IMR-90 (cell line): ENCODE results near the gene CEP162. TPM values are rescaled to one million over a fixed set of nuclear protein-coding genes. Genes with fewer than 3 reads are reported as not detected.

Experiments
- ATAC-seq: fragments of 200-7000 bp; cut with Tn5 transposase; 2 replicates; pipeline ENCODE4 v1.9.1; 2020; ENCODE audit warnings: low read depth, mild to moderate bottlenecking, moderate library complexity
- BruUV-seq: library from RNA; stranded (reverse); fragments of 400-500 nt; replicated peaks from 2 replicates; lab custom pipeline; 2021; lab: Mats Ljungman, UMichigan
- CTCF ChIA-PET: fragments of 300-600 bp; formaldehyde crosslinking; extraction: SDS; loops from one replicate; lab custom pipeline; 2021; ENCODE audit warnings: antibody characterized with exemption; lab: Yijun Ruan, JAX
- POLR2A ChIA-PET: fragments of 300-600 bp; sonication (Branson Sonifier 250); formaldehyde crosslinking; loops from one replicate; lab custom pipeline; 2022; ENCODE audit warnings: antibody characterized with exemption; ENCODE audit not compliant: unreplicated experiment; lab: Charles Lee
- DNase-seq: peaks from one replicate; pipeline ENCODE4 v3.0.0; 2013
- H2AFZ ChIP-seq: replicated peaks from 2 replicates; pipeline ENCODE3; 2013; ENCODE audit warnings: low read length, mild to moderate bottlenecking; ENCODE audit not compliant: poor library complexity
- H2AK5ac ChIP-seq: 2 replicates; pipeline ENCODE4 v1.6.1; 2013; ENCODE audit warnings: low read depth, low read length, inconsistent platforms
- H2AK9ac ChIP-seq: replicated peaks from 2 replicates; pipeline ENCODE3; 2013; ENCODE audit warnings: mild to moderate bottlenecking, low read depth, low read length, moderate library complexity; ENCODE audit not compliant: poor library complexity
- H2BK120ac ChIP-seq: 2 replicates; pipeline ENCODE4 v1.6.1; 2013; ENCODE audit warnings: low read depth, low read length, inconsistent platforms
- H2BK15ac ChIP-seq: 3 replicates; pipeline ENCODE4 v1.6.1; 2013; ENCODE audit warnings: low read depth, low read length, inconsistent platforms
- H2BK20ac ChIP-seq: 2 replicates; pipeline ENCODE4 v1.6.1; 2013; ENCODE audit warnings: low read depth, mild to moderate bottlenecking, inconsistent platforms, low read length, moderate library complexity
- H2BK5ac ChIP-seq: 2 replicates; pipeline ENCODE4 v1.6.1; 2013; ENCODE audit warnings: mild to moderate bottlenecking, low read depth, low read length, inconsistent platforms; ENCODE audit not compliant: poor library complexity, severe bottlenecking
- H3K14ac ChIP-seq: replicated peaks from 2 replicates; pipeline ENCODE4 v1.6.1; 2013; ENCODE audit warnings: low read depth, low read length, inconsistent platforms
- H3K18ac ChIP-seq: 2 replicates; pipeline ENCODE4 v1.6.1; 2013; ENCODE audit warnings: low read depth, low read length, control low read depth
- H3K23ac ChIP-seq: 2 replicates; pipeline ENCODE4 v1.6.1; 2013; ENCODE audit warnings: low read depth, low read length, inconsistent platforms
- H3K27ac ChIP-seq: 2 replicates; pipeline ENCODE4 v1.5.1; 2013; ENCODE audit warnings: mild to moderate bottlenecking, control low read depth, low read length; ENCODE audit not compliant: insufficient read depth
- H3K27me3 ChIP-seq: 2 replicates; pipeline ENCODE4 v1.6.1; 2013; ENCODE audit warnings: low read length; ENCODE audit not compliant: control insufficient read depth, insufficient read depth
- H3K36me3 ChIP-seq: 2 replicates; pipeline ENCODE4 v1.6.1; 2013; ENCODE audit warnings: low read length, mixed read lengths; ENCODE audit not compliant: control insufficient read depth, insufficient read depth
- H3K4ac ChIP-seq: 2 replicates; pipeline ENCODE4 v1.6.1; 2013; ENCODE audit warnings: low read depth, low read length, inconsistent platforms
- H3K4me1 ChIP-seq: 2 replicates; pipeline ENCODE4 v1.6.1; 2013; ENCODE audit warnings: low read length, mixed read lengths; ENCODE audit not compliant: control insufficient read depth, insufficient read depth
- H3K4me2 ChIP-seq: 2 replicates; pipeline ENCODE4 v1.6.1; 2013; ENCODE audit warnings: low read depth, mild to moderate bottlenecking, control low read depth, low read length, moderate library complexity
- H3K4me3 ChIP-seq: 2 replicates; pipeline ENCODE4 v1.5.1; 2013; ENCODE audit warnings: low read depth, mild to moderate bottlenecking, control low read depth, low read length, moderate library complexity; ENCODE audit not compliant: insufficient read depth
- H3K56ac ChIP-seq: 2 replicates; pipeline ENCODE4 v1.6.1; 2013; ENCODE audit warnings: low read length, inconsistent platforms; ENCODE audit not compliant: insufficient read depth; ENCODE audit errors: extremely low read depth
- H3K79me1 ChIP-seq, 2 experiments: 2 replicates each; pipeline ENCODE4 v1.6.1; 2013; ENCODE audit warnings: low read length in 2 of 2, inconsistent platforms in 1 of 2, low read depth in 1 of 2
- H3K9ac ChIP-seq: 2 replicates; pipeline ENCODE4 v1.6.1; 2013; ENCODE audit warnings: low read depth, low read length, control low read depth
- H3K9me1 ChIP-seq: 2 replicates; pipeline ENCODE4 v1.6.1; 2013; ENCODE audit warnings: low read length, inconsistent platforms; ENCODE audit not compliant: insufficient read depth
- H3K9me3 ChIP-seq: 2 replicates; pipeline ENCODE4 v1.6.1; 2013; ENCODE audit warnings: low read length; ENCODE audit not compliant: control insufficient read depth, insufficient read depth
- H4K20me1 ChIP-seq: 2 replicates; pipeline ENCODE4 v1.6.1; 2013; ENCODE audit warnings: low read length, inconsistent platforms; ENCODE audit not compliant: insufficient read depth
- H4K5ac ChIP-seq: 2 replicates; pipeline ENCODE4 v1.6.1; 2013; ENCODE audit warnings: mild to moderate bottlenecking, low read depth, low read length, control low read depth
- H4K8ac ChIP-seq, 2 experiments: 2 replicates each; pipeline ENCODE4 v1.6.1; 2013; ENCODE audit warnings: low read depth in 2 of 2, low read length in 2 of 2, control low read depth in 1 of 2, inconsistent platforms in 1 of 2
- H4K91ac ChIP-seq: 2 replicates; pipeline ENCODE4 v1.6.1; 2013; ENCODE audit warnings: low read depth, low read length, inconsistent platforms; ENCODE audit not compliant: insufficient read depth
- CEBPB ChIP-seq: IDR thresholded peaks from 2 replicates; pipeline ENCODE4 v1.6.1; 2012; ENCODE audit warnings: low read depth, low read length, improper control_type of control experiment
- CTCF ChIP-seq: conservative IDR thresholded peaks from 2 replicates; pipeline ENCODE4 v1.5.1; 2012; ENCODE audit warnings: mild to moderate bottlenecking, low read depth, low read length, improper control_type of control experiment
- ELK1 ChIP-seq: fragments of 150-350 bp; IDR thresholded peaks from 2 replicates; pipeline ENCODE4 v1.6.1; 2016; ENCODE audit warnings: low read depth, mild to moderate bottlenecking, low read length, moderate library complexity, borderline replicate concordance
- MAFK ChIP-seq: IDR thresholded peaks from 2 replicates; pipeline ENCODE4 v1.6.1; 2012; ENCODE audit warnings: low read depth, low read length, improper control_type of control experiment
- MAZ ChIP-seq: IDR thresholded peaks from 2 replicates; pipeline ENCODE4 v1.6.1; 2012; ENCODE audit warnings: low read depth, mild to moderate bottlenecking, low read length, improper control_type of control experiment, moderate library complexity, borderline replicate concordance
- NFE2L2 ChIP-seq: fragments of 150-350 bp; IDR thresholded peaks from 2 replicates; pipeline ENCODE4 v1.6.1; 2016; ENCODE audit warnings: low read depth, mild to moderate bottlenecking, low read length
- RCOR1 ChIP-seq: IDR thresholded peaks from 2 replicates; pipeline ENCODE4 v1.6.1; 2012; ENCODE audit warnings: mild to moderate bottlenecking, low read length, improper control_type of control experiment; ENCODE audit not compliant: insufficient replicate concordance
- SMC3 ChIP-seq: fragments of 150-350 bp; IDR thresholded peaks from 2 replicates; pipeline ENCODE4 v1.6.1; 2016; ENCODE audit warnings: low read depth, mild to moderate bottlenecking, antibody characterized with exemption, low read length, moderate library complexity
- USF2 ChIP-seq: fragments of 150-350 bp; IDR thresholded peaks from 2 replicates; pipeline ENCODE4 v1.6.1; 2017; ENCODE audit warnings: mild to moderate bottlenecking, antibody characterized with exemption, low read length, low read depth
- WGBS, 2 experiments: methylation state at CpG; one replicate each; pipeline versions ENCODE4 v1.1.5 to v1.1.7; 2013; ENCODE audit warnings: missing lambda C conversion rate in 2 of 2; ENCODE audit not compliant: insufficient read length in 1 of 2; ENCODE audit errors: extremely low coverage in 2 of 2; 5-methylcytosine and 5-hydroxymethylcytosine counted together
- dilution Hi-C: fragments of 300-500 bp; cut with HindIII; formaldehyde crosslinking; loops from one replicate; pipeline ENCODE4 v1.14.3; 2018; ENCODE audit warnings: low sequenced_read_pairs; ENCODE audit not compliant: unreplicated experiment
- in situ Hi-C: fragments of 300-500 bp; cut with MboI; formaldehyde crosslinking; loops from 3 replicates; pipeline ENCODE4 v1.14.3; 2019; ENCODE audit warnings: low sequenced_read_pairs, inconsistent platforms, mixed read lengths
- intact Hi-C: fragments of 100-400 bp; cut with micrococcal nuclease; formaldehyde crosslinking; loops from 2 replicates; pipeline ENCODE4 v1.10.0; 2022
- polyA plus RNA-seq, 3 experiments: library from polyadenylated mRNA; depleted of rRNA; stranded (reverse); fragments of >200 nt; gene quantifications; 2 replicates each; pipeline ENCODE4 v1.2.3, GENCODE V29; 2012; ENCODE audit warnings: low replicate concordance in 1 of 3
- total RNA-seq: library from RNA; depleted of rRNA; stranded (reverse); fragments of >200 nt; gene quantifications from 2 replicates; pipeline ENCODE4 v1.2.3, GENCODE V29; 2012

Gene CEP162
- total and polyA plus RNA-seq, 2 of the 4 experiments (the other 2 are of a cell fraction) = 1.2 to 1.6 TPM

GRCh38 chr6:84258866-84259265, 31.4 kb upstream of the CEP162 start:
- TF ChIP-seq NFE2L2 (no peak), USF2 (no peak), RCOR1 (no peak), SMC3 (no peak), ELK1 (no peak), MAFK (no peak), CTCF (no peak), CEBPB (no peak), MAZ (no peak)
- intact Hi-C loops = no loop called here
- Histone ChIP-seq H4K91ac (no peak overlapping the region), H2AK9ac (no peak overlapping the region), H3K9ac (no peak overlapping the region), H3K27ac (no peak overlapping the region), H3K4me3 (no peak overlapping the region), H2BK20ac (no peak overlapping the region), H2AFZ (no peak overlapping the region), H3K4ac (no peak overlapping the region), H3K4me2 (peak overlapping the region; percentile 27; the same call in 1 of the 2 replicates), H3K9me1 (no peaks in the 10 kb centered on the region), H2BK15ac (no peak overlapping the region), H3K23ac (no peak overlapping the region), H3K79me1 (no peaks in the 10 kb centered on the region), H3K36me3 (no peaks in the 10 kb centered on the region), H4K5ac (no peak overlapping the region), H3K9me3 (no peaks in the 10 kb centered on the region), H4K8ac (no peak overlapping the region), H3K14ac (no peak overlapping the region), H3K56ac (no peak overlapping the region), H3K27me3 (no peaks in the 10 kb centered on the region; the same call in 1 of the 2 replicates), H2AK5ac (no peak overlapping the region), H3K18ac (no peak overlapping the region), H2BK120ac (no peak overlapping the region), H3K4me1 (no peaks in the 10 kb centered on the region), H4K20me1 (no peaks in the 10 kb centered on the region), H2BK5ac (no peak overlapping the region)
- CTCF ChIA-PET = no interaction called here
- no CpG with 5 or more reads among the region's 4 CpGs for WGBS, 2 experiments
- POLR2A ChIA-PET = no interaction called here
- in situ Hi-C loops = no loop called here
- DNase-seq (no peak), ATAC-seq (no peak)
- no TSS peak for BruUV-seq
- dilution Hi-C loops = no loop called here
